ENCODE data around the gene RELN.

DNA sequence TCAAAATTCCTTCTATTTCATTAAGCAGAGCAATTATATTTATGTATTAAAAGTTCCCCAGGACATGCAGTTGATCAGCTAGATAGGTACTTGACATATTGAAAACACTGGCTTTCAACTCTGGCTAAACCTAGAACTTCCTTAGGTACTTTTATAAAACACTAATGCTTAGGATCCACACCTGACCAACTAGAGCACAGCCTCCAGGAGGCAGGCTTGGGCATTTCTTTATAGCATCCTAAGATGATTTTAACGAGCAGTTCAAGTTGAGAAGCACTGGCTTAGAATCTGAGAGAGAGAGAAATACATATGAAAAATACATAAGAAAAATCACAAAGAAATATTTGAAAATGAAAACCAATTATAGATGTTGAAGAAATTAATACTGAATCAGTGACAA, 564.3 kb downstream of the RELN start:
- TF ChIP-seq, protein P1, sequence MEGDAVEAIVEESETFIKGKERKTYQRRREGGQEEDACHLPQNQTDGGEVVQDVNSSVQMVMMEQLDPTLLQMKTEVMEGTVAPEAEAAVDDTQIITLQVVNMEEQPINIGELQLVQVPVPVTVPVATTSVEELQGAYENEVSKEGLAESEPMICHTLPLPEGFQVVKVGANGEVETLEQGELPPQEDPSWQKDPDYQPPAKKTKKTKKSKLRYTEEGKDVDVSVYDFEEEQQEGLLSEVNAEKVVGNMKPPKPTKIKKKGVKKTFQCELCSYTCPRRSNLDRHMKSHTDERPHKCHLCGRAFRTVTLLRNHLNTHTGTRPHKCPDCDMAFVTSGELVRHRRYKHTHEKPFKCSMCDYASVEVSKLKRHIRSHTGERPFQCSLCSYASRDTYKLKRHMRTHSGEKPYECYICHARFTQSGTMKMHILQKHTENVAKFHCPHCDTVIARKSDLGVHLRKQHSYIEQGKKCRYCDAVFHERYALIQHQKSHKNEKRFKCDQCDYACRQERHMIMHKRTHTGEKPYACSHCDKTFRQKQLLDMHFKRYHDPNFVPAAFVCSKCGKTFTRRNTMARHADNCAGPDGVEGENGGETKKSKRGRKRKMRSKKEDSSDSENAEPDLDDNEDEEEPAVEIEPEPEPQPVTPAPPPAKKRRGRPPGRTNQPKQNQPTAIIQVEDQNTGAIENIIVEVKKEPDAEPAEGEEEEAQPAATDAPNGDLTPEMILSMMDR (IDR thresholded peaks at IDR 0.05): peak; percentile 20
- no peak for TF ChIP-seq ZFX (IDR thresholded peaks at IDR 0.05; ENCODE audit: borderline replicate concordance)

Data from 22Rv1 (cell line).